ENCODE results near the gene EXOC1L. TPM values are rescaled to one million over a fixed set of nuclear protein-coding genes. Genes with fewer than 3 reads are reported as not detected.

Gene EXOC1L
- total RNA-seq, 1 experiment from 2014 or later: not detected

GRCh38 chr4:55808186-55808585 is 11.4 kb upstream of the EXOC1L start:
- H3K36me3 ChIP-seq (ENCODE audit: control insufficient read depth in 1 of 2, insufficient read depth in 2 of 2, low read length in 2 of 2): no peaks in the 10 kb centered on the region
- TF ChIP-seq CEBPB (IDR thresholded peaks at IDR 0.05; ENCODE audit: low read depth): no peak
- TF ChIP-seq POLR2AphosphoS5 (IDR thresholded peaks at IDR 0.05; ENCODE audit: low read depth, low read length): no peak
- no peak for TF ChIP-seq SRF (IDR thresholded peaks at IDR 0.05; ENCODE audit: low read depth)
- TF ChIP-seq, protein P1, sequence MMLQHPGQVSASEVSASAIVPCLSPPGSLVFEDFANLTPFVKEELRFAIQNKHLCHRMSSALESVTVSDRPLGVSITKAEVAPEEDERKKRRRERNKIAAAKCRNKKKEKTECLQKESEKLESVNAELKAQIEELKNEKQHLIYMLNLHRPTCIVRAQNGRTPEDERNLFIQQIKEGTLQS (IDR thresholded peaks at IDR 0.05): no peak
- no peak for TF ChIP-seq POLR2A (IDR thresholded peaks at IDR 0.05; ENCODE audit: borderline replicate concordance, extremely low read depth, insufficient read depth, insufficient read length)
- TF ChIP-seq EZH2 (IDR thresholded peaks at IDR 0.05): no peak
- no peak for TF ChIP-seq ZFX (IDR thresholded peaks at IDR 0.05)
- TF ChIP-seq EZH2phosphoT487 (IDR thresholded peaks at IDR 0.05; ENCODE audit: borderline replicate concordance): no peak
- TF ChIP-seq CBX3 (IDR thresholded peaks at IDR 0.05; ENCODE audit: low read depth): no peak
- TF ChIP-seq JUND (IDR thresholded peaks at IDR 0.05): no peak
- TF ChIP-seq RAD21 (IDR thresholded peaks at IDR 0.05; ENCODE audit: low read depth): no peak
- TF ChIP-seq, protein P2, sequence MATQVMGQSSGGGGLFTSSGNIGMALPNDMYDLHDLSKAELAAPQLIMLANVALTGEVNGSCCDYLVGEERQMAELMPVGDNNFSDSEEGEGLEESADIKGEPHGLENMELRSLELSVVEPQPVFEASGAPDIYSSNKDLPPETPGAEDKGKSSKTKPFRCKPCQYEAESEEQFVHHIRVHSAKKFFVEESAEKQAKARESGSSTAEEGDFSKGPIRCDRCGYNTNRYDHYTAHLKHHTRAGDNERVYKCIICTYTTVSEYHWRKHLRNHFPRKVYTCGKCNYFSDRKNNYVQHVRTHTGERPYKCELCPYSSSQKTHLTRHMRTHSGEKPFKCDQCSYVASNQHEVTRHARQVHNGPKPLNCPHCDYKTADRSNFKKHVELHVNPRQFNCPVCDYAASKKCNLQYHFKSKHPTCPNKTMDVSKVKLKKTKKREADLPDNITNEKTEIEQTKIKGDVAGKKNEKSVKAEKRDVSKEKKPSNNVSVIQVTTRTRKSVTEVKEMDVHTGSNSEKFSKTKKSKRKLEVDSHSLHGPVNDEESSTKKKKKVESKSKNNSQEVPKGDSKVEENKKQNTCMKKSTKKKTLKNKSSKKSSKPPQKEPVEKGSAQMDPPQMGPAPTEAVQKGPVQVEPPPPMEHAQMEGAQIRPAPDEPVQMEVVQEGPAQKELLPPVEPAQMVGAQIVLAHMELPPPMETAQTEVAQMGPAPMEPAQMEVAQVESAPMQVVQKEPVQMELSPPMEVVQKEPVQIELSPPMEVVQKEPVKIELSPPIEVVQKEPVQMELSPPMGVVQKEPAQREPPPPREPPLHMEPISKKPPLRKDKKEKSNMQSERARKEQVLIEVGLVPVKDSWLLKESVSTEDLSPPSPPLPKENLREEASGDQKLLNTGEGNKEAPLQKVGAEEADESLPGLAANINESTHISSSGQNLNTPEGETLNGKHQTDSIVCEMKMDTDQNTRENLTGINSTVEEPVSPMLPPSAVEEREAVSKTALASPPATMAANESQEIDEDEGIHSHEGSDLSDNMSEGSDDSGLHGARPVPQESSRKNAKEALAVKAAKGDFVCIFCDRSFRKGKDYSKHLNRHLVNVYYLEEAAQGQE (IDR thresholded peaks at IDR 0.05; ENCODE audit: low read depth): no peak
- no peak for TF ChIP-seq TCF7L2 (IDR thresholded peaks at IDR 0.05; ENCODE audit: borderline replicate concordance, extremely low read depth, insufficient read depth, insufficient read length)
- TF ChIP-seq EGR1 (IDR thresholded peaks at IDR 0.05; ENCODE audit: low read depth): no peak
- H2AFZ ChIP-seq (ENCODE audit: low read depth, low read length, poor library complexity, severe bottlenecking): peak overlapping the region; percentile 16
- H3K9me3 ChIP-seq (ENCODE audit: control insufficient read depth in 1 of 2, insufficient read depth in 1 of 2, low read depth in 1 of 2, low read length in 2 of 2): no peaks in the 10 kb centered on the region
- no peaks in the 10 kb centered on the region for H3K27me3 ChIP-seq (ENCODE audit: insufficient read depth, low read length)
- H3K27ac ChIP-seq (ENCODE audit: low read depth, low read length): no peak overlapping the region
- H3K4me2 ChIP-seq (ENCODE audit: low read length): no peak overlapping the region
- no peaks in the 10 kb centered on the region for H3K9me2 ChIP-seq (ENCODE audit: insufficient read depth)
- ChIA-PET POLR2A (no interaction called here), CTCF (no interaction called here), RAD21 (ENCODE audit: low non-redundant PET in 1 of 2, low total read pairs in 2 of 2, uncharacterized antibody in 2 of 2, unreplicated experiment in 2 of 2) (no interaction called here)
- intact Hi-C loops (cut with micrococcal nuclease): loop anchor here (5.0 kb wide), 1 partner anchor 499 kb away; no protein-coding TSS in a partner anchor
- ATAC-seq (no peak), DNase-seq (ENCODE audit: low read depth, low spot score) (no peak)
- no peak overlapping the region for H3K4me3 ChIP-seq (replicated peaks in 1 of 2; ENCODE audit: low read depth in 1 of 2, low read length in 2 of 2)
- BruUV-seq (replicated peaks): no TSS peak
- no peaks in the 10 kb centered on the region for H3K79me2 ChIP-seq (ENCODE audit: insufficient read depth, low read length)
- H4K20me1 ChIP-seq (ENCODE audit: insufficient read depth): no peaks in the 10 kb centered on the region
- no peak overlapping the region for H3K9ac ChIP-seq (ENCODE audit: low read length)
- H3K4me1 ChIP-seq (ENCODE audit: control insufficient read depth in 1 of 2, insufficient read depth in 2 of 2, low read length in 2 of 2): no peaks in the 10 kb centered on the region

All from HCT116 (cell line).